ENCODE results near the gene MRPL10. TPM values are rescaled to one million over a fixed set of nuclear protein-coding genes. Genes with fewer than 3 reads are reported as not detected.
A peak's percentile ranks its signal among the peaks of the same experiment; 100 is the strongest.

Gene MRPL10
- polyA plus RNA-seq, 6 donors from 2014 or later: 33.1 to 49.0 (median 39.1) TPM

DNA sequence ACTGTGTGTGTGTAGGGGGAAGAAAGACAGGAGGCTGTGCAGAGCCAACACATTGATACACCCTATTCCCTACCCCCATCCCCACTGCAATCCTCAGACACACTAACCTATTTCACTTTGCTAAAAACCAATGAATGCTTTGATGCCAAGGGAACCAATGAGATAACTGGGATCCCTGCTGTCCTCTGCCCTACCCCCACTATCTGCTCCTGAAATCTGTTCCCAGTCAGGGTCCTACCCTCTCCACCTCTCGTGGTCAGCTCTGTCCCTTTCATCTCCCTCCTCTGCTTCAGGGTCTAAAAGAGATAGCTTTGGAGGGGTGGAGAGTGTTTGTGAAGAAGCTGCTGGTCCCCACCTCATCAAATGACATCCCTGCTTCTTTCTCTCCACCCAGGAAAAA, 38.7 kb upstream of the MRPL10 start:
- Mint-ChIP-seq H3K4me3 (no peak overlapping the region), H3K27me3 (peaks cover 53 to 87% (median 71%) of the 10 kb centered on the region in 3 donors), H3K4me1 (peaks cover 5 to 7% (median 7%) of the 10 kb centered on the region in 3 donors), H3K9me3 (no peaks in the 10 kb centered on the region), H3K36me3 (no peaks in the 10 kb centered on the region), H3K27ac (no peak overlapping the region)
- ATAC-seq (ENCODE audit: low read depth in 2 of 2) (no peak), DNase-seq (no peak)

DNA sequence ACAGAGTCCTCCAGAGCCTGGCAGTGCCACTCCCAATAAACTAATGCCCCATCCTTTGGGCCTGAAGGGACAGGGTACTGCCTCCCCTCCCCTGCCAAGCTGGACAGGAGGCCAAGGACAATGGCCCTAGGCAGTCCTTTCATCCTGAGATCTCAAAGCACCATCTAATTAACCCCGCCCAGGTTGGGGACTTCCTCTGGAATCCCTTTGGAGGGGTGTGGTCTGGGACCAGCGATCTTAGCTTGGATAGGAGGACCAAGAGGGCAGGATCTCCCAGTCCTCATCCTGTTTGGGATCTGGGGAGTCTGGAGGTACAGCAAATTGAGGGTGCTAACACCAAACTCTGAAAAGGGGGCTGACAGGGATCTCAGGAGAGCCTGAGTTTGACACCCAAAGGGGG, 37.8 kb upstream of the MRPL10 start:
- Mint-ChIP-seq H3K9me3 (no peaks in the 10 kb centered on the region), H3K4me3 (no peak overlapping the region), H3K27me3 (peaks cover 50 to 78% (median 70%) of the 10 kb centered on the region in 3 donors), H3K4me1 (peaks cover 5 to 7% (median 7%) of the 10 kb centered on the region in 3 donors), H3K27ac (no peak overlapping the region), H3K36me3 (no peaks in the 10 kb centered on the region)
- ATAC-seq (ENCODE audit: low read depth in 2 of 2): no peak
- DNase-seq: no peak

DNA sequence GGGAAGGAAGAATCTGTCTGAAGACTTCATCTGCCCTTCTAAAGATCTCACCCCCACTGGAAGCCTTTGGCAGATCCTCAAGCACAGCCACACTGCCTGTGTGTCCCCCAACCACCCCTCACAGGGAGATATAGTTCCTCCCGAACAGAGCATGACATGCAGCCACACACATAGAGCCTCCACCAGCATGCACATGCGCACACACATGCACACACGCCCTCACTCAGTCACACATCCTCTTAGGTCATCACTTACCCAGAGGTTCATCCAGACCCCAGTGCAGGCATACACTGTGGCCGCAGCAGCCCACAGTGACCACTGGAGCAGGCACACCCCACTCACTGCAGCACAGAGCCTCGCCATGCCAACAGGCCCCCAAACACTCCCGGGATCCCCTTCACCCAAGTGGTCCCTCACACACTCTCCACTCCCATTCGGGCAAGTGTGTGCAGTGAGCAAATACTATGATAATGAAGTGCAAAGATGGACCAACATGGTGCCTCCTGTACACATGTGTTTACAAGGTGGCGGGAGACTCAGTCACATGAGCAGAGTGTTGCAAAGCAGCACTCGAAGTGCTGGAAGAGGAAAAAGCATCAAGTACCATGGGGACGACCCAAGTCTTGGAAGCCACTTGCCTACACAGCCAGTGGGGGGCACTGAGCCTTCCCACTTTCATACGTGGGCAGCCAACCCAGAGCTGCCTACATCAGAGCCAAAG, 36.6 kb upstream of the MRPL10 start:
- Mint-ChIP-seq H3K9me3 (no peaks in the 10 kb centered on the region), H3K4me3 (no peak overlapping the region), H3K4me1 (peaks cover 5 to 7% (median 7%) of the 10 kb centered on the region in 3 donors), H3K27me3 (peaks cover 51 to 67% (median 62%) of the 10 kb centered on the region in 3 donors), H3K27ac (no peak overlapping the region), H3K36me3 (no peaks in the 10 kb centered on the region)
- no peak for DNase-seq
- ATAC-seq (ENCODE audit: low read depth in 2 of 2): no peak

DNA sequence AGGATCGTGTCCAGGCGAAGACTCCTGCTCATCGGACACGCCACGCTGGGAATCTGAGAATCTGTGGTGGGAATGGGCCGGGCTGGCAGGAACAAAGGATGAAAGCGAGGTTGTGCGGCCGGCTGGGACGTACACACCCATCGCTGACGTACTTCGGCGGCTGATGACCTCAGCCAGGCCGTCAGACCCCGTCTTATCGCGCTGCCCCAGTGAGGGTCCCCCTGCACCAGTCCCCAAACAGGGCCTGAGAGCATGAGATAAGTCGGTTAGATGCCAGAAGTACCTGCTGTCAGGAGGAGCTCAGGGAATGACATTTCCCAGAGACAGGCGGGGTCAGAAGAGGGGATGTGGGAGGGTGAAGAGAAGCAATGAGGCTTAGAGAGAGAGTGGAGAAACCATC, 35.6 kb upstream of the MRPL10 start:
- DNase-seq: no peak
- H3K9me3 Mint-ChIP-seq: no peaks in the 10 kb centered on the region
- ATAC-seq (ENCODE audit: low read depth in 2 of 2): no peak
- H3K27ac Mint-ChIP-seq: no peak overlapping the region
- H3K4me3 Mint-ChIP-seq: no peak overlapping the region
- H3K36me3 Mint-ChIP-seq: no peaks in the 10 kb centered on the region
- peaks cover 2 to 3% (median 2%) of the 10 kb centered on the region in 3 donors for H3K4me1 Mint-ChIP-seq
- H3K27me3 Mint-ChIP-seq: peaks cover 49 to 62% (median 55%) of the 10 kb centered on the region in 3 donors

DNA sequence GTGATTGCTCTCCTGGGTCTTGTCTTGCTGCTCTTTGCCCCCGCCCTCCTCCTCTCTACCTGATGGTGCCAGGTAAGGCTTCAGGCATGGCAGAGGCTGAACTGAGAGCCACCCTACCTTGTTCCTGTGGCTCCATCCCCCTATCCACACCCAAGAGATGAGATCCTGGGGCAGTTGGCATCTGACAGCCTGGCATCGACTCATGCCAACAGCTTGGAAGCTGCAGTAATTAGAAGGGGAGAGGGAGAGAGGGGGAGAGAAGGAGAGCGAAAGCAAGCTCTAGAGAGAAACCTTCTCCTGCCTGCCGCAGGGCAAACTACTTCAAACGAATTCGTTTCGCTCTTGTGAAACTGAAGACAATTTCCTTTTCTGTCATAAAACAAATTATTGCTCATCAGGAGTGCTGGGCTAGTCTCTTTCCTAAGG, 33.5 kb upstream of the MRPL10 start:
- ATAC-seq (ENCODE audit: low read depth in 2 of 2): no peak
- Mint-ChIP-seq H3K27ac (peak overlapping the region in 1 of 6 donors; percentile 65), H3K27me3 (peaks cover 43 to 48% (median 43%) of the 10 kb centered on the region in 3 donors), H3K9me3 (no peaks in the 10 kb centered on the region), H3K4me1 (no peaks in the 10 kb centered on the region), H3K36me3 (no peaks in the 10 kb centered on the region), H3K4me3 (no peak overlapping the region)
- no peak for DNase-seq

DNA sequence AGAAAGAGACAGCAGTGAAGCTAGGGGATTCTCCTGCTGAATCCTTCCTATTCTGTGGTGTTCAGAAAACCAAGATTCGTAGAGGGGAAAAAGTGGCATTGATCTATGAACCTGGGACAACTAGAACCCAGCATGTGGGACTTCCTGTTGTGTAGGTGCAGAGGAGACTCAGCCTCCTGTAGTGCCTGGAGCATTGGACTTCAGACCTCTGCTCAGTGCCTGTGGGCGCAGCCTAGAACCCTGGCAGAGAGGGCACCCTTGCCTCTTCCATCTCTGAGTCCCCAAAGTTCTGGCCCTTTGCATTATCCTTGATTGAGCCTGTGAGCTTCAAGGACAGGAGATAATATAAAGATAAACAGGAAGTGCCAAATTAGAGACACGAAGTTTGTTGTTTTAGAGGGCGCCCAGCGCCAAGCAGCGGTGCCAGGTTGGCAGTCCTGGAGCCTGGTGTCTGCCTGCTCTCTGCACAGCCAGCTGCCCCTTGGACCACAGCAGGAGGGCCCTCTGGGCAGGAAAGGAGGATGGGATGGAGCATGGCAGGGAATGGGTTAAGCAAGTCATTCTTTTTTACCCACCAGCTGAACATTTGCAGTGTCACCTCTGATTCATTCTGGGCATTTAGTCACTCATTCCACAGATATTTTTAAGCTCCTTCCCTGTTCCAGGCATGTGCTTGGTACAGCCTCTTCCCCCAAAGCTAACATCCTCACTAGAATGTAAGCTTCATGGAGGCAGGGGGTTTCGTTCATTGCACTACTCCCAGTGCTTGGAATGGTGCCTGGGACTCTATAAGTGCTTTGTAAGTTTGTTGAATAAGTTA, 31.5 kb upstream of the MRPL10 start:
- ATAC-seq (ENCODE audit: low read depth in 2 of 2): no peak
- Mint-ChIP-seq H3K27ac (no peak overlapping the region), H3K36me3 (peaks cover 0 to 7% of the 10 kb centered on the region in 2 donors)

DNA sequence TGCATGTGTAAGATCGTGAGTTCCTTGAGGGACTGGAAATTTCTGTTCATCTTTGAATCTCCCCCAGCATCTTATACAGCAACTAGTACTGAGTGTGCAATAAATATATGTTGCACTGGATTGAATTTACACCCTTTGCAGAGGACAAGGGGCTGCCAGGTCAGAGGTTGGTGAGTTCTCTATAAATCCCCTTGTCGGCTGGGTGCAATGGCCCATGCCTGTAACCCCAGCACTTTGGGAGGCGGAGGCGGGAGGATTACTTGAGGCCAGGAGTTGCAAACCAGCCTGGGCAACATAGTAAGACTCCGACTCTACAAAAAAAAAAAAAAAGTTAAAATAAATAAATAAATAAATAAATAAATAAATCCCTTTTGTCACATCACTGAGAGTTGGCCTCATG, 29.0 kb upstream of the MRPL10 start:
- no peak for ATAC-seq (ENCODE audit: low read depth in 2 of 2)
- peaks cover 43 to 60% (median 52%) of the 10 kb centered on the region in 3 donors for H3K27me3 Mint-ChIP-seq

More for the DNA sequence above, 31.5 kb upstream of the MRPL10 start:
- Mint-ChIP-seq H3K4me3 (no peak overlapping the region), H3K4me1 (peaks cover 0 to 5% (median 0%) of the 10 kb centered on the region in 3 donors), H3K27me3 (peaks cover 41 to 56% (median 53%) of the 10 kb centered on the region in 3 donors), H3K9me3 (no peaks in the 10 kb centered on the region)
- no peak for DNase-seq

DNA sequence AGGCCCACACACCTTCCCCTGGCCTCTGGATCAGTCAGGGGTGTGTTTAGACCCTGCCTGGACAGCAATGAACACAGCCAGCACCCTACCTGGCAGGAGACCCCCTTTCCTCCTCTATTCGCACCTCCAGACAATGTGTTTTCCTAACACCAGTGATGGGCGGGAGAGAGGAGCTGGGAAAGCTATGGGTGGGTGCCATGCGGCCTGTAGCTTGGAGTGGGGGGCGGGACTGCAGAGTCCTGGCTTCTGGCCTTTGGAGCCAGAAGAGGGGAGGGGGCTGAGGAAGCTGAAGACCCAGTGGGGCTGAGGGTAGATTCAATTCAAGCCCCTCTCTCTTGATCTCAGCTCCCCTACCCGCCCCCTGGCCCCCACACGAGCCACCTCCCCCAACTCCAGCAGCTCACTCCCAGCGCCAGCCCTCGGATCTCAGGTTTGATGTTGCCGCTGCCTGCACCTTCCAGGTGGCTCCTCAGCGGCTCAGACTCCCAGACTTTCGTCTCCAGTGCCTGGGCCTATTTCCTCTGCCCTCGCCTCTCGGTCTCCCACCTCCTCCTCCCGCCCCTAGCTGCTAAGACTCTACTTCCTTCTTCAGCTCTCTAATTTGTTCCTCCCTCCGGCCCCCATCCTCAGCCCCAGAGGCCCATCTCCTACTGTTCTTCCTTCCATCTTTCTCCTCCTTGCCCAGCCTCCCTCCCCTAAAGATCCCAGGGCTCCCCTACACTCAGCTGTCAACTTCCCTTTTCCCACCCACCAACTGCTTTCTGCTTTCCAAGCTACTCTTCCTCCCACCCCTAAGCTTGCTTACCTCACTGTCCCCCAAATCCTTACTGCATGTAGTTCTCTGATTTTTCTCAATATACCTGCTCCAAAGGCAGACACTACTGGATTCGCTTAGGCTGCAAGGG, 26.5 kb upstream of the MRPL10 start:
- Mint-ChIP-seq H3K27ac (peak overlapping the region in 1 of 6 donors; percentile 38), H3K27me3 (peaks cover 56 to 74% (median 71%) of the 10 kb centered on the region in 3 donors), H3K36me3 (peaks cover 0 to 7% of the 10 kb centered on the region in 2 donors), H3K9me3 (no peaks in the 10 kb centered on the region), H3K4me1 (peaks cover 0 to 5% (median 0%) of the 10 kb centered on the region in 3 donors), H3K4me3 (no peak overlapping the region)
- DNase-seq: no peak
- ATAC-seq (ENCODE audit: low read depth in 2 of 2): no peak

More for the DNA sequence above, 29.0 kb upstream of the MRPL10 start:
- Mint-ChIP-seq H3K36me3 (peaks cover 0 to 7% of the 10 kb centered on the region in 2 donors), H3K9me3 (no peaks in the 10 kb centered on the region), H3K4me1 (peaks cover 0 to 5% (median 0%) of the 10 kb centered on the region in 3 donors), H3K4me3 (no peak overlapping the region), H3K27ac (no peak overlapping the region)
- DNase-seq: no peak

DNA sequence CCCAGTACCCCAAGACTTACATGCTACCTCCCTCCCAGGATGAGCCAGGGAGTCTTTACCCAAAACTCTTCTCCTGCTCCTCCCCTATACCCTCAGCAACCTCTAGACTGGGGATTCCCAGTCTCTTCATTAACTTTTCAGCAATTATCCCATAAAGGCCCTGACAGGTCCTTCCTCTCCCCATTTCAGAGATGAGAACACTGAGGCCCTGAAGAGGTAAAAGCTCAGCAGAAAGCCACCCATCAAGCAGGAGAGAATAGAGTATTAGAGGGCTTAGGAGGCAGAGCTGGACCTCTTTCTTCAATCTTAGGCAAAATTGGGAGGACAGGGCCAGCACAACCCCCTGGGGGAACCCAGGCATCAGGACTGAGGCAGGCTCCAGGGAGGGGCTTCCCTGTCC, 25.5 kb upstream of the MRPL10 start:
- Mint-ChIP-seq H3K36me3 (peaks cover 0 to 7% of the 10 kb centered on the region in 2 donors), H3K27me3 (peaks cover 65 to 84% (median 81%) of the 10 kb centered on the region in 3 donors), H3K9me3 (no peaks in the 10 kb centered on the region), H3K4me1 (peaks cover 9 to 13% (median 9%) of the 10 kb centered on the region in 3 donors), H3K27ac (no peak overlapping the region), H3K4me3 (no peak overlapping the region)
- DNase-seq (no peak), ATAC-seq (ENCODE audit: low read depth in 2 of 2) (no peak)

DNA sequence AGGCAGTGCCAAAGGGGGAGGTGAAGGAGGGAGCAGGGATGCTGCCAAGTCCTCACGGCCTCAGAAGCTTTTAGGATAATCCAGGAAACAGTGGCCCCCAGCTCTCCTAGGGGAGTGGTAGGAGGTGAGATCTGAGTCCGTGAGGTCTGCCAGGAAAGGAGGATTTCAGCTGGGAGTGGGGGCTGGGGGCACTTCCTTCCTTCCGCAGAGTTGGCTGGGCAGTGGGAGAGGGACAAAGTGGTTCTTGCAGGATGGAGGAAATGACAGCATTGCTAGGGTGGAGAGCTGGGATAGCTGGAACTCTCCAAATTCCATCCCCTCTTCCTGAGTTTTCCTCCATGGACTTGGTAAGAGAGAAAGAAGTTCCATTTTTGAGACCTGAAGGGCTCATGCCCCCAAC, 24.4 kb upstream of the MRPL10 start:
- Mint-ChIP-seq H3K27me3 (peaks cover 65 to 90% (median 86%) of the 10 kb centered on the region in 3 donors), H3K4me3 (no peak overlapping the region), H3K36me3 (peaks cover 0 to 7% of the 10 kb centered on the region in 2 donors), H3K9me3 (no peaks in the 10 kb centered on the region), H3K4me1 (peaks cover 13 to 16% (median 15%) of the 10 kb centered on the region in 3 donors), H3K27ac (no peak overlapping the region)
- no peak for DNase-seq
- no peak for ATAC-seq (ENCODE audit: low read depth in 2 of 2)

DNA sequence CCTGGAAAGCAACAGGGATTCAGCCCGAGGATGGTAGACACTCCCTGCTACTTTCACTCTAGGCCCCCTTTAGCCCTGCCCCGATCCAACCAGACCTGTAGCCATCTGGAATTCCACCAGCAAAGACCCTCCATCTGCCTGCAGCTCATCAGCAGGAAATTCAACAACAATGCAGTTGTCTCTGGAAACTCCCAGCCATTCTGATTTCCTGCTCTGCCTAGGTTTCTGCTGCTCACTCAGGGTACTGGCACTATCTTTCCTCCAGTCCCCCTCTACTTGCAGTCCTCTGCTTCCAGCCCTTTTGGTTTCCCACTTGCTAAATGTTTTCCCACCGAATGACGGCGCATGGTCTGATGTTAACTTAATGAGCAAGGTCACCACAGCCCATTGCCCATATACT, 22.3 kb upstream of the MRPL10 start:
- DNase-seq: no peak
- no peak overlapping the region for H3K27ac Mint-ChIP-seq
- H3K4me1 Mint-ChIP-seq: peaks cover 21 to 23% (median 22%) of the 10 kb centered on the region in 3 donors
- ATAC-seq (ENCODE audit: low read depth in 2 of 2): no peak
- peaks cover 70 to 93% (median 88%) of the 10 kb centered on the region in 3 donors for H3K27me3 Mint-ChIP-seq
- peaks cover 0 to 7% of the 10 kb centered on the region in 2 donors for H3K36me3 Mint-ChIP-seq
- H3K9me3 Mint-ChIP-seq: no peaks in the 10 kb centered on the region
- peak overlapping the region in 1 of 8 donors; percentile 35 for H3K4me3 Mint-ChIP-seq

DNA sequence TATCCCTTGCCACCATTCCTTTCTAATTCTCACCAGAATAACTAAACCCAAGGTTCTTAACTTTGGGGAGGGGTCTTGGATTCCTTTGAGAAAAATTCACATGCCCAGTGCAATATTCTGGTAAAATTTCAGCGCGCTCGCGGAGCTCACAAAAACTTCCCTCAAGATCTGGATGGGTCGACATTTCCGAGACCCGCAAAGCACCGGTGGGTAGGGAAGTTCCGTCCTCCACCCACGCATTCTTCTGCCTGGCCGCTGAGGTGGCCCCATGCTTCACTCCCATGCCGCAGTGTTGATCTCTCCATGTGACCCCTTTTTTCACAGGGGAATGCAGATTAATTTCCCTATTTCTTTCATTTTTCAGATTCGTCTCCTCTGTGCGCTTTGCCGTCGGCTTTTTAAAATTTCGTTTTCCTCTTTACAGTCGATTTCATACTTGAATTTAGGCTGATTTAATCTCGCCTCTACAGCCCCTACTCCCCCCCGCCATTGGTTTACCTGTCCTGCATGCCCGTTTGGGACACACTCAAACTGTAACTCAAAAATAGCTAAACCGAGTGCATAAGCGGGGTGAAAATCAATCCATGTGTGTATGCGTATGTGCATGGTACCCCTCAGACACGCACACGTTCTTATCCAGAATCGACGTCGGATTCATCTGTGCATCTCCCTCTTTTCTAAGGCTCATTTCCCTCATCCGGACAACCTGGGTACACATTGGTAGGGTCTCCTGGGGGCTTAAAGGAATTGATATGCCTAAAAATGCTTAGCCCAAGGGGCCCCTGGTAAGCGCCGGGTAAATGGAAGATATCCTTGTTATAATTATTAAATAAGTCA, 21.0 kb upstream of the MRPL10 start:
- ATAC-seq (ENCODE audit: low read depth in 2 of 2): peak; percentile 32 to 39
- H3K27me3 Mint-ChIP-seq: peaks cover 66 to 93% (median 90%) of the 10 kb centered on the region in 3 donors
- DNase-seq: peak; percentile 18

More for the DNA sequence above, 21.0 kb upstream of the MRPL10 start:
- Mint-ChIP-seq H3K27ac (peak overlapping the region in 1 of 6 donors; percentile 27), H3K9me3 (no peaks in the 10 kb centered on the region), H3K4me3 (peak overlapping the region in 7 of 8 donors; percentile 18 to 88 (median 57)), H3K36me3 (no peaks in the 10 kb centered on the region), H3K4me1 (peaks cover 17 to 24% (median 24%) of the 10 kb centered on the region in 3 donors)
